T-cell (primary cell): ENCODE measurements around the gene OTX1. TPM values are rescaled to one million over a fixed set of nuclear protein-coding genes. Genes with fewer than 3 reads are reported as not detected.
A peak's percentile ranks its signal among the peaks of the same experiment; 100 is the strongest.

Source experiments
- ATAC-seq, 4 experiments: fragments of 200-7000 bp in 3 of 4; fragments of 150-1000 bp in 1 of 4; cut with Tn5 transposase; replicated peaks in 1 of 4; 1 replicate in 3 of 4; 2 replicates in 1 of 4; pipeline ENCODE4 v1.10.0; 2021; ENCODE audit warnings: moderate library complexity in 3 of 4, mild to moderate bottlenecking in 2 of 4, moderate number of reproducible peaks in 1 of 4
- CTCF ChIA-PET, 2 donors: fragments of 300-600 bp; sonication (Branson Sonifier 250); formaldehyde crosslinking; loops; one replicate each; lab custom pipeline; 2022; ENCODE audit warnings: antibody characterized with exemption in 2 of 2; lab: Charles Lee
- POLR2A ChIA-PET, 2 donors: fragments of 300-600 bp; sonication (Branson Sonifier 250); formaldehyde crosslinking; loops; one replicate each; lab custom pipeline; 2022; ENCODE audit warnings: antibody characterized with exemption in 2 of 2; lab: Charles Lee
- DNase-seq, 35 experiments: peaks; one replicate each; pipeline versions ENCODE4 v3.0.0 to v3.0.0-alpha.2; 2013 to 2023
- H3K27ac ChIP-seq: one replicate; pipeline ENCODE4 v1.5.1; 2013; ENCODE audit warnings: low read length
- H3K27me3 ChIP-seq, 2 experiments: replicated peaks in 1 of 2; 1 replicate in 1 of 2; 2 replicates in 1 of 2; pipeline versions ENCODE4 v1.6.1 to v1.7.0; 2013; ENCODE audit warnings: low read length in 1 of 2, mixed read lengths in 1 of 2; ENCODE audit not compliant: control insufficient read depth in 2 of 2, insufficient read depth in 2 of 2; ENCODE audit errors: extremely low read depth in 1 of 2
- H3K36me3 ChIP-seq, 2 donors: 1 replicate in 1 of 2; 2 replicates in 1 of 2; pipeline versions ENCODE4 v1.6.1 to v1.7.0; 2013; ENCODE audit warnings: low read length in 1 of 2; ENCODE audit not compliant: control insufficient read depth in 2 of 2, insufficient read depth in 1 of 2; ENCODE audit errors: extremely low read depth in 1 of 2
- H3K4me1 ChIP-seq, 2 experiments: 1 replicate in 1 of 2; 2 replicates in 1 of 2; pipeline versions ENCODE4 v1.6.1 to v1.7.0; 2013; ENCODE audit warnings: low read length in 2 of 2, mixed read lengths in 1 of 2; ENCODE audit not compliant: insufficient read depth in 2 of 2, control insufficient read depth in 1 of 2; ENCODE audit errors: extremely low read depth in 1 of 2
- H3K4me3 ChIP-seq, 2 donors: 1 replicate in 1 of 2; 2 replicates in 1 of 2; pipeline versions ENCODE4 v1.5.1 to v1.7.0; 2013; ENCODE audit warnings: mild to moderate bottlenecking in 2 of 2, low read length in 1 of 2, moderate library complexity in 1 of 2; ENCODE audit not compliant: control insufficient read depth in 1 of 2; ENCODE audit errors: extremely low read depth in 1 of 2
- H3K9me3 ChIP-seq: 2 replicates; pipeline ENCODE4 v1.7.0; 2013
- H3K27ac Mint-ChIP-seq, 2 donors: one replicate each; pipeline ENCODE4 v1.8.0; 2020 to 2021; ENCODE audit warnings: mild to moderate bottlenecking in 2 of 2, mixed read lengths in 2 of 2
- H3K27me3 Mint-ChIP-seq, 2 donors: one replicate each; pipeline ENCODE4 v1.8.0; 2021 to 2022; ENCODE audit warnings: mixed read lengths in 2 of 2
- H3K36me3 Mint-ChIP-seq: one replicate; pipeline ENCODE4 v1.8.0; 2021; ENCODE audit warnings: mixed read lengths
- H3K4me1 Mint-ChIP-seq, 3 donors: one replicate each; pipeline ENCODE4 v1.8.0; 2020 to 2022; ENCODE audit warnings: mixed read lengths in 3 of 3, mild to moderate bottlenecking in 1 of 3
- H3K4me3 Mint-ChIP-seq, 3 donors: one replicate each; pipeline ENCODE4 v1.8.0; 2020 to 2022; ENCODE audit warnings: mild to moderate bottlenecking in 3 of 3, mixed read lengths in 3 of 3, moderate library complexity in 3 of 3
- H3K9me3 Mint-ChIP-seq, 3 donors: one replicate each; pipeline ENCODE4 v1.8.0; 2020 to 2022; ENCODE audit warnings: mixed read lengths in 3 of 3
- WGBS: methylation state at CpG from one replicate; pipeline ENCODE4 v1.1.5; 2013; ENCODE audit warnings: missing lambda C conversion rate; ENCODE audit not compliant: insufficient coverage; 5-methylcytosine and 5-hydroxymethylcytosine counted together
- total RNA-seq, 35 experiments: library from RNA in 6 of 35; stranded (reverse) in 6 of 35; fragments of 120-200 nt in 1 of 35; gene quantifications; one replicate each; pipeline versions ENCODE4 v1.2.1 to v1.2.4 and lab custom pipeline; 2013 to 2026

OTX1 gene
- total RNA-seq (not detected), total RNA-seq (lab: John Stamatoyannopoulos, UW) (0 to 0.11 (median 0) reads per million in 29 experiments)
- total RNA-seq (2013): not detected

DNA sequence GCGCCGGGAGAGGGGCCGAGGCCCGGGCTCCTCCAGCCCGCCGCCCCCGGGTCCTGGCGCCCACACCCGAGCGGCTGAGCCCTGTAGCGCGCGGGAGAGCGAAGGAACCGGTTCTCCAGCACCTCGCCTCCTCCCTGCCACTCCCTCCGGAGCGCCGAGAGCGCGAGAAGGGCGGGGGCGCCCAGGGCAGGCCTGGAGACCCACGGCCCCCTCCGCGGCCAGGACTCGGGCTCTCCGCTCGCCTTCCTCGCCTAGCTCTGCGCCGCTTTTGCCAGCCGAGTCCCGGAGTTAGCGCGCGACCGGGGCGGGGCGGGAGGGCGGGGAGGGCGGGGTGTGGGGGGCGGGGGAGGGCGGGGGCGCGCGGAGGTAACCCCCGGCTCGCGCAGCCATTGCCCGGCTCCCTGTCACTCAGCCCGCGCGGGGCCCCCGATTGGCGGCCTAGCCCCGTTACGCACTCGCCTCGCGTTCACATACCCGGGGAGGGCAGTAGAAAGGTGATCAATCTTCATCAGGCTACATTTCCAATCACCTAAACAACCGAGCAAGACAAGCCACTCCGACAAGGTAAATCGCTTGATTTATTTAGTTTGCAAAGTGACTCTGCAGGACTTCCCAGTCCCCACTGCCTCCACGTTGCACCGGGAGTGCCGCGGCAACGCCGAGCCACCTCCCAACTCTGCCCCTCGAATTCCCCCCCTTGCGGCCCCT, at the start of gene OTX1:
Gene OTX1 (plus strand): TSS at position 497 of the 708 bp plus-strand sequence. CDS start 2,161 bp downstream, outside the sequence.
- Mint-ChIP-seq H3K36me3 (peaks cover 7% of the 10 kb centered on the region), H3K27me3 (peaks cover 62 to 82% of the 10 kb centered on the region in 2 donors), H3K27ac (peak within 1 kb of the TSS in 1 of 2 donors; percentile 69), H3K4me3 (peak within 1 kb of the TSS; percentile 82 to 84 (median 83)), H3K4me1 (peaks cover 71 to 77% (median 75%) of the 10 kb centered on the region in 3 donors), H3K9me3 (no peaks in the 10 kb centered on the region)
- H3K27ac ChIP-seq: no peak within 1 kb of the TSS
- WGBS: 2% methylated on average over 13 of the region's 73 CpGs
- H3K4me3 ChIP-seq: peak within 1 kb of the TSS; percentile 49 to 83
- ChIA-PET CTCF (no interaction called here), POLR2A (no interaction called here)
- H3K9me3 ChIP-seq: no peaks in the 10 kb centered on the region
- peaks cover 17 to 82% of the 10 kb centered on the region in 2 experiments for H3K27me3 ChIP-seq
- peak in 6 of 35 experiments; percentile 15 to 35 (median 28) for DNase-seq
- H3K4me1 ChIP-seq: peaks cover 24 to 65% of the 10 kb centered on the region in 2 experiments
- H3K36me3 ChIP-seq: no peaks in the 10 kb centered on the region
- peak; percentile 40 to 74 (median 66) for ATAC-seq

DNA sequence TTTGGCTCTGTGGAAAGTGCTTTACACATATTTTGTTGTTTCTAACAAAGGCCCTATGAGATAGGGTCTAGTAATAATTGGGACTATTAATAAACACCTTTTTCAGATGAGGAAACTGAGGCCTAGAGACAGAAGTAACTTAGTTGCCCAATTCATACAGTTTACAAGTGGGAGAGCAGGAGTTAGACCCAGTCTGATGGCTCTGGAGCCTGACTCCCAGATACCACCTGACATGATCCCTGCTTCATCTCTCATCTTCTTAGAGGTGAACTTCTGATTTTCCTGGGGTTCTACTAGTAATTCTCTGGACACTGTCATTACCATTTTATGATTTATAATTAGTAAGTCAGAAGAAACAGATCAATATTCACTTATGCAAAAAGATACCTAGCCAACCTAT, 49.1 kb upstream of the OTX1 start:
- no peaks in the 10 kb centered on the region for H3K9me3 ChIP-seq
- ChIA-PET POLR2A (no interaction called here), CTCF (interaction anchor here in 1 of 2 donors (1.4 kb wide), 1 partner anchor 11 kb away, joined by 5 read pairs; no protein-coding TSS in a partner anchor)
- peaks cover 56% of the 10 kb centered on the region for H3K36me3 Mint-ChIP-seq
- H3K4me1 ChIP-seq: no peaks in the 10 kb centered on the region
- peaks cover 0 to 6% of the 10 kb centered on the region in 2 donors for H3K36me3 ChIP-seq
- H3K27me3 Mint-ChIP-seq: no peaks in the 10 kb centered on the region
- no peak overlapping the region for H3K27ac ChIP-seq
- H3K4me3 Mint-ChIP-seq: no peak overlapping the region
- no peaks in the 10 kb centered on the region for H3K4me1 Mint-ChIP-seq
- H3K27me3 ChIP-seq: no peaks in the 10 kb centered on the region
- ATAC-seq (no peak), DNase-seq (no peak)
- H3K9me3 Mint-ChIP-seq: no peaks in the 10 kb centered on the region
- H3K27ac Mint-ChIP-seq: no peak overlapping the region
- no peak overlapping the region for H3K4me3 ChIP-seq

- no peak overlapping the region for H3K4me3 Mint-ChIP-seq
- POLR2A ChIA-PET: no interaction called here
- no CpG with 5 or more reads among the region's 4 CpGs for WGBS
Measured at GRCh38 chr2:63003351-63003750, 47.3 kb upstream of the OTX1 start.

DNA sequence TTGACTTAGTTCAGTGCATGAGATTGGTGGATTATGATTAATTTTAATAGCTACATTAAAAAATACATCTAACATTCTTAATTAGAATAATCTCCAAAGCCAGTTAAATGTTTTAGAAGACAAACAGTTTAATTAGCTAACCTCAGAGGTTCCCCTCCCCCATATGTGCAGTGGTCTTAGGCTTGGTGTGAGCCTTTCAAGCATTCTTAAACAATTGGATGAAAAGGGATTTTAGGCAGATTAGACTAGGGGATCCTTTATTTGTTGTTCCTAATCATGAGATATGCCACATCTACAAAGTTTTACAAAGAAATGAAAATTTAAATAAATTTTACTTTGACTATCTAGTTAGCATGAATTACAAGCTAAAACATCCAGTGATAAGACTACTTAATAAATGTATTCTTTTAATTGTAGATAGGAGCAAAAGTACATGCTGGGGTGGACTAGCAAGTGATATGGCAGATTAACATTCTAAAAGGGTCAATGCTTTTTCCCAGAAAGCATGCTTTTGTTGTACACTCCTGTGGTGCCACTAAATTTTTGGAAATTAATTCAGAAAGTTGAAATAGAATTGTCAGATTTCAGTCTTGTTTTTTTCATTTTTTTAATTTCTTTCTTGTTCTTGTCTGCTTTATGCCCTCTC, 42.7 kb upstream of the OTX1 start:
- no peaks in the 10 kb centered on the region for H3K4me1 ChIP-seq
- Mint-ChIP-seq H3K9me3 (no peaks in the 10 kb centered on the region), H3K36me3 (peaks cover 23% of the 10 kb centered on the region), H3K4me1 (no peaks in the 10 kb centered on the region), H3K4me3 (no peak overlapping the region), H3K27ac (no peak overlapping the region), H3K27me3 (no peaks in the 10 kb centered on the region)
- H3K27me3 ChIP-seq: no peaks in the 10 kb centered on the region
- POLR2A ChIA-PET: interaction anchor here in 1 of 2 donors (0.6 kb wide), 1 partner anchor 138 kb away, joined by 3 read pairs; no protein-coding TSS in a partner anchor
- DNase-seq (no peak), ATAC-seq (no peak)
- H3K36me3 ChIP-seq: no peaks in the 10 kb centered on the region
- no peaks in the 10 kb centered on the region for H3K9me3 ChIP-seq
- H3K27ac ChIP-seq: no peak overlapping the region
- H3K4me3 ChIP-seq: no peak overlapping the region
- CTCF ChIA-PET: no interaction called here

More at GRCh38 chr2:63003351-63003750, 47.3 kb upstream of the OTX1 start:
- Mint-ChIP-seq H3K27ac (no peak overlapping the region), H3K36me3 (peaks cover 48% of the 10 kb centered on the region), H3K27me3 (no peaks in the 10 kb centered on the region), H3K9me3 (no peaks in the 10 kb centered on the region), H3K4me1 (no peaks in the 10 kb centered on the region)
- Histone ChIP-seq H3K27ac (no peak overlapping the region), H3K9me3 (no peaks in the 10 kb centered on the region), H3K4me1 (no peaks in the 10 kb centered on the region), H3K27me3 (no peaks in the 10 kb centered on the region), H3K4me3 (no peak overlapping the region), H3K36me3 (no peaks in the 10 kb centered on the region)
- CTCF ChIA-PET: no interaction called here
- DNase-seq (no peak), ATAC-seq (no peak)

DNA sequence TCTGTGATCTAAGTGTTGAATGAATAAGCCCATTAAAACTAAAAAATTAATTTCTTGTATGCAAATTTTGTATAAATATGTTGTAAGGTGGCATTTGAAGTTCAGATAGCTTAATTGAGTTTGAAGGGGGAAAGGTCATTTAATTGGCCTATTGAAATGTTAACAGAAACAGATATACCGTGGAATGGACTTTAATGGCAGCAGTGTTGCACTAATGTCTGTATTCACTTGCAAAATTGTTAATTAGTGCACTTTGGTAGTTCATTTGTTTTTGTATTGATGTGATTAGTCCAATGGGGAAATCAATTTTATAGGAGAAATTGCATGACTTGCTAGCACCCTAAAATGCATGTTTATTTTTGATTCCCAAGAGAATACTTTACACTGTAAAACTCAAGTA, 41.8 kb upstream of the OTX1 start:
- Histone ChIP-seq H3K27me3 (no peaks in the 10 kb centered on the region), H3K36me3 (peaks cover 0 to 3% of the 10 kb centered on the region in 2 donors), H3K9me3 (no peaks in the 10 kb centered on the region), H3K4me1 (no peaks in the 10 kb centered on the region), H3K27ac (no peak overlapping the region), H3K4me3 (no peak overlapping the region)
- Mint-ChIP-seq H3K36me3 (peaks cover 27% of the 10 kb centered on the region), H3K9me3 (no peaks in the 10 kb centered on the region), H3K4me1 (no peaks in the 10 kb centered on the region), H3K27me3 (no peaks in the 10 kb centered on the region), H3K4me3 (no peak overlapping the region), H3K27ac (no peak overlapping the region)
- no peak for ATAC-seq
- WGBS: 78% methylated on average over 1 of the region's 1 CpG
- POLR2A ChIA-PET: no interaction called here
- CTCF ChIA-PET: no interaction called here
- no peak for DNase-seq

- H3K27me3 ChIP-seq: no peaks in the 10 kb centered on the region
- no peaks in the 10 kb centered on the region for H3K9me3 ChIP-seq
- ATAC-seq (no peak), DNase-seq (no peak)
- peaks cover 0 to 3% of the 10 kb centered on the region in 2 donors for H3K36me3 ChIP-seq
- no peaks in the 10 kb centered on the region for H3K4me1 ChIP-seq
- H3K4me1 Mint-ChIP-seq: no peaks in the 10 kb centered on the region
- peaks cover 26% of the 10 kb centered on the region for H3K36me3 Mint-ChIP-seq
- CTCF ChIA-PET: no interaction called here
- H3K27ac Mint-ChIP-seq: no peak overlapping the region
- H3K27me3 Mint-ChIP-seq: no peaks in the 10 kb centered on the region
- H3K4me3 Mint-ChIP-seq: no peak overlapping the region
- POLR2A ChIA-PET: no interaction called here
- H3K4me3 ChIP-seq: no peak overlapping the region
- no peak overlapping the region for H3K27ac ChIP-seq
- H3K9me3 Mint-ChIP-seq: no peaks in the 10 kb centered on the region
Measured at GRCh38 chr2:63009490-63009889, 41.1 kb upstream of the OTX1 start.
